Suprapubic skin (tissue), 4 donors: Measurements from ENCODE around the gene INHBE.

Source experiments
- CTCF ChIP-seq, 2 donors: fragments of 200-600 bp in 1 of 2; fragments of 450-650 bp in 1 of 2; sonication (generic) in 1 of 2; IDR thresholded peaks; one replicate each; pipeline ENCODE4 v1.5.1; 2016 to 2019; ENCODE audit warnings: antibody characterized with exemption in 2 of 2, mild to moderate bottlenecking in 1 of 2, moderate library complexity in 1 of 2
- EP300 ChIP-seq: sonication (generic); formaldehyde crosslinking; IDR thresholded peaks from one replicate; pipeline ENCODE4 v1.6.1; 2017; ENCODE audit warnings: antibody characterized with exemption
- POLR2AphosphoS5 ChIP-seq, 3 donors: sonication (generic); formaldehyde crosslinking; IDR thresholded peaks; one replicate each; pipeline ENCODE4 v1.6.1; 2017; ENCODE audit warnings: antibody characterized with exemption in 3 of 3

- TF ChIP-seq POLR2AphosphoS5 (IDR thresholded peaks at IDR 0.05) (no peak), CTCF (IDR thresholded peaks at IDR 0.05) (no peak), EP300 (no peak)
These were observed 38.8 kb upstream of the INHBE start for GRCh38 chr12:57416039-57416996.
